Measurements from ENCODE around the gene FAM163A.

The FAM163A gene

GRCh38 chr1:179865377-179865776 is 122.3 kb downstream of the FAM163A start:
- FAIRE-seq: no peak
